ENCODE results near the gene DHRSX.

DNA sequence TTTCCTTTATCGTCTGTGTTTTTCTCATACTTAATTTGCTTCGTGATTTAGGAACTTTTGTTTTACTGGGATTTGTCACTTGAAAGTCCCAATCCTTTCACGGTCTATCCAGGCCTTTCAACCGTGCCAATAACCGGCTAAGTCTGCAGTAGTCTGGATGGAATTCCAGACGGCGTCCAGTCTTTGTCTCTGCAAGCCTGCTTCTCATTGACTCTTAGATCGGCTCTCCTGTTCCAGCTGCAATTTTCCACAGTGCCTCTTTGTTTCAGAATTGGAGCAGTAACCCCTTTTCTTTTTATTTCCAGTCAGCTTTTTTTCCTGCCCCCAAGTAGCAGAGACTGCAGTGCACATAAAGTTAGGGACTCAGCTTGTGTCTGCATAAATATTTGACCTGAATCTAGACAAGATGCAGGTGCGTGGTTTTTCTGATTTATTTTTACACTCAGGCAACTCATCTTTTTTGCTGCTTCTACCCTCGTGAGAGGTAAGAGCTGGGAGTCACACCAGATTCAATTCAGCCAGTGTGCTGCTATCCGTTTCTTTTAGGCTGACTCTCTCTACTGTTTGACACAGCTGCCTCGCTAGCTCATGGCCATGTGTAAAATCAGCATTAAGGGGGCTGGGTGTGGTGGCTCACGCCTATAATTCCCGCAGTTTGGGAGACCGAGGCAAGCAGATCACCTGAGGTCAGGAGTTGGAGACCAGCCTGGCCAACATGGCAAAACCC lies 37.4 kb upstream of the DHRSX start:
- TF ChIP-seq POLR2AphosphoS5 (IDR thresholded peaks at IDR 0.05) (no peak), POLR2A (IDR thresholded peaks at IDR 0.05) (no peak)
